Bronchial smooth muscle cell (primary cell): ENCODE data around the gene TAF9B. TPM values are rescaled to one million over a fixed set of nuclear protein-coding genes. Genes with fewer than 3 reads are reported as not detected.

ENCODE experiments used
- total RNA-seq: library from RNA; depleted of rRNA; stranded (reverse); fragments of >200 nt; gene quantifications from 2 replicates; pipeline ENCODE4 v1.2.1, GENCODE V29; 2014

The TAF9B gene, protein sequence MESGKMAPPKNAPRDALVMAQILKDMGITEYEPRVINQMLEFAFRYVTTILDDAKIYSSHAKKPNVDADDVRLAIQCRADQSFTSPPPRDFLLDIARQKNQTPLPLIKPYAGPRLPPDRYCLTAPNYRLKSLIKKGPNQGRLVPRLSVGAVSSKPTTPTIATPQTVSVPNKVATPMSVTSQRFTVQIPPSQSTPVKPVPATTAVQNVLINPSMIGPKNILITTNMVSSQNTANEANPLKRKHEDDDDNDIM
- 20.2 and 23.0 TPM in 2 replicates for total RNA-seq

DNA sequence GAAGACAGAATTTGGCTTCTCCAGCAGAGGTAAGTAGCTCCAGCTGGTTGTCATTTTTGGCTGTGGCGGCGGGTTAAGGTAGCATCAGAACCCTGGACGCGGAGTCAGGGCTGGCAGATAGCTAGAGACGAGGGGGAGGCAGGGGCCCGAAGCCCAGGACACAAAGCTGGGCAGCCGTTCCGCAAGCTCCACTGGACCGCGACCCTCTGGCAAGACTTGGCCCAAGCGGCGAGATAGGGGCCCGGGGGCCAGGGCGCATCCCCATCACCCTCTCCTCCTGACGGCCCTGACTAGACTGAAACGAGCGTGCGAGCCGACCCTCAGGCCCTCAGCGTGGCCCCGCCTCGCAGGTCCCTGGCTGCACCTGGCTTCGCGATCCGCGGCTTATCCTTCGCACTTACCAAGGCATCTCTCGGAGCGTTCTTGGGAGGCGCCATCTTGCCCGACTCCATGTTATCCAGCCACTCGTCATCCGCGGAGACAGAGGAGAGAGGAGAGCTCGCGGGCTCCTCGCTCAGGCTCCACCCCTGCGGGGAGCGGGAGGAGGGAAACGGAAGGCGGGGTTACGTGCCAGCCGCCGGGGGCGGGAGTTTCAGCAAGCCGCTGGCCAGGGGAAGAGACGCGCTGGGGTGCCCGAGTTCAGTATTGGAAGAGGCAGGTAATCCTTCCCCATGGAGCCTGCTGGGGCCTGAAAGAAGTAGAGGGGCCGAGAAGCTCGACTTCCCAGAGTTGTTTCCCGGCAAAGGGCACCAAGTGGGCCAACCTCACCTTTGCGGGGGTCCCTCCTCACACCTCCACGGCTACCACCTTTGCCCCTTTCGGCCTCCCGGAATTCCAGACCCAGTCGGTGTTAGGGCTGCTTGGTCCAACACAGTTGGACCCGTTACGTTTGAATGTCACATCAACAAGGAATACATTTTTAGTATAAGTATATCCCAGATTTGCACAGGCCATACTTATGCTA lies at the start of gene TAF9B:
TAF9B (minus strand) TSS at position 491 of the 964 bp plus-strand sequence; CDS start at position 452, 39 bp downstream.

DNA sequence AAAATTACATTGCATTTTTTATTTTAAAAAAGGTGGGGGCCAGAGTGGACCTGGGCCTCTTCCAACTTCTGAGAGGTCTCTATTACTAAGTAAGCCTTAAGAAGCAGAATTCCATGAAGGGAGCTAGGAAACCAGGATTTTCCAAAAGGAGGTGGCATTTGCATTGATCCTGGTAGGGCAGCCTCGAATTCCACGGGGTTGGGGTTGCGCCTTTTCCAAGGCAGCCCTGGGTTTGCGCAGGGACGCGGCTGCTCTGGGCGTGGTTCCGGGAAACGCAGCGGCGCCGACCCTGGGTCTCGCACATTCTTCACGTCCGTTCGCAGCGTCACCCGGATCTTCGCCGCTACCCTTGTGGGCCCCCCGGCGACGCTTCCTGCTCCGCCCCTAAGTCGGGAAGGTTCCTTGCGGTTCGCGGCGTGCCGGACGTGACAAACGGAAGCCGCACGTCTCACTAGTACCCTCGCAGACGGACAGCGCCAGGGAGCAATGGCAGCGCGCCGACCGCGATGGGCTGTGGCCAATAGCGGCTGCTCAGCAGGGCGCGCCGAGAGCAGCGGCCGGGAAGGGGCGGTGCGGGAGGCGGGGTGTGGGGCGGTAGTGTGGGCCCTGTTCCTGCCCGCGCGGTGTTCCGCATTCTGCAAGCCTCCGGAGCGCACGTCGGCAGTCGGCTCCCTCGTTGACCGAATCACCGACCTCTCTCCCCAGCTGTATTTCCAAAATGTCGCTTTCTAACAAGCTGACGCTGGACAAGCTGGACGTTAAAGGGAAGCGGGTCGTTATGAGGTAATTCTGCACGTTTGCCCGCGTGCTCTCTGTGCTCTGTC lies 35.6 kb downstream of the TAF9B start, which contains the start of gene PGK1:
PGK1 (plus strand) TSS at position 626 of the 824 bp plus-strand sequence; CDS start at position 719, 93 bp downstream.

Other genes starting within 250 kb of the TAF9B start
- gene MAGT1, start 244.2 kb downstream of the TAF9B start, total RNA-seq = 156 and 306 TPM in 2 replicates
- 529 and 596 TPM in 2 replicates for gene COX7B, start 240.2 kb downstream of the TAF9B start, total RNA-seq
- gene ATP7A, start 229.0 kb downstream of the TAF9B start, total RNA-seq = 20.8 and 27.9 TPM in 2 replicates
- gene PGAM4, start 170.0 kb downstream of the TAF9B start, total RNA-seq = not detected in 2 replicates
- 120 and 203 TPM in 2 replicates for gene PGK1, start 35.4 kb downstream of the TAF9B start, total RNA-seq
- gene CYSLTR1, start 188.0 kb upstream of the TAF9B start, total RNA-seq = 0.26 and 2.2 TPM in 2 replicates